Endothelial cell of umbilical vein (primary cell): Measurements from ENCODE around the gene PHOX2A. TPM values are rescaled to one million over a fixed set of nuclear protein-coding genes. Genes with fewer than 3 reads are reported as not detected.

Experiments
- BruUV-seq: library from RNA; stranded (reverse); fragments of 400-500 nt; replicated peaks from 2 replicates; lab custom pipeline; 2021; lab: Mats Ljungman, UMichigan
- CTCF ChIA-PET: fragments of 300-600, 350-600 bp; sonication (Branson Sonifier 250); formaldehyde crosslinking; loops from one replicate; lab custom pipeline; 2021; ENCODE audit warnings: antibody characterized with exemption, inconsistent platforms; lab: Charles Lee
- POLR2A ChIA-PET: fragments of 300-600, 350-600 bp; sonication (Branson Sonifier 250); formaldehyde crosslinking; loops from one replicate; lab custom pipeline; 2021; ENCODE audit warnings: antibody characterized with exemption, inconsistent platforms; lab: Charles Lee
- DNase-seq: peaks from one replicate; pipeline ENCODE4 v3.0.0-alpha.2; 2011; ENCODE audit warnings: low read depth, low spot score
- FAIRE-seq: peaks from 2 replicates; lab custom pipeline; 2011; peaks lifted over from hg19 to GRCh38; lab: Jason Lieb, UNC
- H2AFZ ChIP-seq: 2 replicates; pipeline ENCODE4 v1.6.0; 2012; ENCODE audit warnings: low read depth, low read length, control low read depth, inconsistent platforms
- H3K27ac ChIP-seq: 2 replicates; pipeline ENCODE4 v1.5.1; 2011; ENCODE audit warnings: low read depth, mild to moderate bottlenecking, control low read depth, low read length, moderate library complexity; ENCODE audit not compliant: insufficient read depth
- H3K27me3 ChIP-seq, 2 experiments: 2 replicates each; pipeline versions ENCODE4 v1.6.0 to v1.6.1; 2011; ENCODE audit warnings: low read length in 2 of 2, mixed read lengths in 1 of 2; ENCODE audit not compliant: control insufficient read depth in 2 of 2, insufficient read depth in 2 of 2
- H3K36me3 ChIP-seq, 2 experiments: 2 replicates in 1 of 2; 3 replicates in 1 of 2; pipeline ENCODE4 v1.5.1; 2011; ENCODE audit warnings: low read length in 2 of 2, mild to moderate bottlenecking in 1 of 2, moderate library complexity in 1 of 2; ENCODE audit not compliant: control insufficient read depth in 2 of 2, insufficient read depth in 2 of 2; ENCODE audit errors: extremely low read depth in 1 of 2
- H3K4me1 ChIP-seq: 3 replicates; pipeline ENCODE4 v1.5.1; 2011; ENCODE audit warnings: mild to moderate bottlenecking, low read length; ENCODE audit not compliant: control insufficient read depth, insufficient read depth; ENCODE audit errors: extremely low read depth
- H3K4me2 ChIP-seq: 2 replicates; pipeline ENCODE4 v1.6.1; 2011; ENCODE audit warnings: low read length, control low read depth, mixed read lengths; ENCODE audit not compliant: insufficient read depth
- H3K4me3 ChIP-seq, 3 experiments: fragments of 200-600 bp in 1 of 3; sonication (generic), shearing (Covaris generic) in 1 of 3; replicated peaks in 1 of 3; 2 replicates each; pipeline ENCODE4 v1.5.1; 2011 to 2016; ENCODE audit warnings: control low read depth in 3 of 3, low read length in 3 of 3, mild to moderate bottlenecking in 2 of 3, inconsistent platforms in 1 of 3, low read depth in 1 of 3, moderate library complexity in 1 of 3; ENCODE audit not compliant: insufficient read depth in 1 of 3
- H3K79me2 ChIP-seq: 2 replicates; pipeline ENCODE4 v1.6.0; 2012; ENCODE audit warnings: low read length, inconsistent platforms; ENCODE audit not compliant: control insufficient read depth, insufficient read depth
- H3K9ac ChIP-seq: replicated peaks from 2 replicates; pipeline ENCODE3; 2011; ENCODE audit warnings: low read length, control low read depth; ENCODE audit not compliant: insufficient read depth; ENCODE audit errors: extremely low read depth
- H3K9me1 ChIP-seq: replicated peaks from 3 replicates; pipeline ENCODE4 v1.6.0; 2011; ENCODE audit warnings: mild to moderate bottlenecking, low read length; ENCODE audit not compliant: control insufficient read depth, insufficient read depth; ENCODE audit errors: extremely low read depth
- H3K9me3 ChIP-seq: replicated peaks from 2 replicates; pipeline ENCODE4 v1.5.1; 2012; ENCODE audit warnings: low read length, inconsistent platforms; ENCODE audit not compliant: control insufficient read depth, insufficient read depth
- H4K20me1 ChIP-seq: replicated peaks from 2 replicates; pipeline ENCODE3; 2011; ENCODE audit warnings: mild to moderate bottlenecking, low read length; ENCODE audit not compliant: control insufficient read depth, insufficient read depth; ENCODE audit errors: extremely low read depth
- EZH2 ChIP-seq: IDR thresholded peaks from 2 replicates; pipeline ENCODE4 v1.6.1; 2012; ENCODE audit warnings: borderline replicate concordance, low read depth, mild to moderate bottlenecking, moderate library complexity, low read length, inconsistent platforms; ENCODE audit not compliant: severe bottlenecking
- FOS ChIP-seq: IDR thresholded peaks from 2 replicates; pipeline ENCODE4 v1.6.1; 2011; ENCODE audit warnings: mild to moderate bottlenecking, low read length, moderate library complexity, borderline replicate concordance; ENCODE audit not compliant: insufficient read depth
- GATA2 ChIP-seq: IDR thresholded peaks from 2 replicates; pipeline ENCODE4 v1.7.0; 2011; ENCODE audit warnings: low read depth, mild to moderate bottlenecking, moderate library complexity, mixed read lengths, low read length; ENCODE audit not compliant: insufficient read length, insufficient read depth
- JUN ChIP-seq: IDR thresholded peaks from 2 replicates; pipeline ENCODE4 v1.6.1; 2011; ENCODE audit warnings: borderline replicate concordance, low read depth; ENCODE audit not compliant: insufficient read length, insufficient read depth
- MYC ChIP-seq: IDR thresholded peaks from one replicate; pipeline ENCODE4 v1.6.1; 2011; ENCODE audit warnings: mild to moderate bottlenecking, low read depth, low read length
- POLR2A ChIP-seq: IDR thresholded peaks from 2 replicates; pipeline ENCODE4 v1.6.1; 2012; ENCODE audit warnings: low read depth, mild to moderate bottlenecking, control low read depth, low read length
- POLR2AphosphoS5 ChIP-seq: IDR thresholded peaks from 2 replicates; pipeline ENCODE4 v1.6.1; 2012; ENCODE audit warnings: low read depth, mild to moderate bottlenecking, control low read depth, low read length, moderate library complexity; ENCODE audit not compliant: insufficient read depth
- dilution Hi-C: fragments of 300-500 bp; cut with MboI; formaldehyde crosslinking; loops from one replicate; pipeline ENCODE4 v1.15.0; 2019; ENCODE audit warnings: low sequenced_read_pairs; ENCODE audit not compliant: extremely low pct_ligation_motif_present
- intact Hi-C: fragments of 100-400 bp; cut with micrococcal nuclease; formaldehyde crosslinking; loops from one replicate; pipeline ENCODE4 v1.10.0; 2022
- polyA plus RNA-seq, 4 experiments: library from polyadenylated mRNA; depleted of rRNA in 3 of 4; stranded (reverse) in 3 of 4; unstranded in 1 of 4; fragments of >200 nt; gene quantifications; 2 replicates each; pipeline versions ENCODE4 v1.2.1 to v1.2.3, GENCODE V29; 2011 to 2012; ENCODE audit warnings: missing spikeins in 1 of 4
- total RNA-seq: library from RNA; stranded (reverse); gene quantifications from 2 replicates; pipeline ENCODE4 v1.2.3, GENCODE V29; 2021
- TF ChIP-seq, protein P1 (sequence below): IDR thresholded peaks from 2 replicates; pipeline ENCODE4 v1.6.1; 2011; ENCODE audit not compliant: insufficient read depth, insufficient read length
- TF ChIP-seq, protein P2 (sequence below), 2 donors: IDR thresholded peaks; 1 replicate in 1 of 2; 2 replicates in 1 of 2; pipeline ENCODE4 v1.5.1; 2011; ENCODE audit warnings: low read length in 2 of 2, mild to moderate bottlenecking in 2 of 2, moderate library complexity in 2 of 2, control low read depth in 1 of 2, inconsistent platforms in 1 of 2, low read depth in 1 of 2; ENCODE audit not compliant: insufficient read depth in 1 of 2; ENCODE audit errors: extremely low read depth in 1 of 2

PHOX2A gene
- total and polyA plus RNA-seq, 2 donors (not counting 3 experiments of a cell fraction or from before 2014, with no cell fraction given): not detected

DNA sequence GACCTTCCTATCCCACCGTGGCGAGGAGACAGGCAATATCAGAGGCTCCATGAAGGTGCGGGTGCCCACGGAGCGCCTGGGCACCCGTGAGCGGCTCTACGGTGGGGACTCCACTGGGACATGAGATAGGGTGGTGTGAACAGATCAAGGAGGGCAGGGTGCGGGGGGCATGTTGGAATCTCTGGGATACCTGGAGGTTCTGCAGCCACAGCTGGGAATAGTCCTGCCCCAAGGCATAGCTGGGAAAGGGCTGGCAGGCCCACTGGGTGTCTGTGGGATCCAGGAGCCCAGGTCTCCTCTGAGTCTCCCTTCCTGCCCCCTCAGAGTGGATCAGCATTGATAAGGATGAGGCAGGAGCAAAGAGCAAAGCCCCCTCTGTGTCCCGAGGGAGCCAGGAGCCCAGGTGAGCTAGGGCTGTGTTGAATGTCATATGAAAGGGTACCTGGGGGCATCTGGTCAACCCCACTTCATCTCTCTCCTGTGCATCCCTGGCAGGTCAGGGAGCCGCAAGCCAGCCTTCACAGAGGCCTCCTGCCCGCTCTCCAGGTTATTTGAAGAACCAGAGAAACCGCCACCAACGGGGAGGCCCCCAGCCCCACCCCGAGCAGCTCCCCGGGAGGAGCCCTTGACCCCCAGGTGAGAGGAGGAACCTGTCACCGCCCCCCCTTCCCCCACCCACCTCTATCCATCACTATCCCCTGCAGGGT, 8.5 kb downstream of the PHOX2A start:
- ChIA-PET CTCF (interaction anchor here (0.6 to 3.8 kb wide), 8 partner anchors 11 to 210 kb away, joined by 3 to 38 read pairs (median 5); partner anchors contain the start of gene INPPL1), POLR2A (interaction anchor here (0.7 to 1.4 kb wide), 2 partner anchors 8 to 448 kb away, joined by 4 to 12 read pairs; no protein-coding TSS in a partner anchor)
- no peak for FAIRE-seq
- dilution Hi-C loops: no loop called here
- H3K36me3 ChIP-seq: peaks cover 16 to 63% of the 10 kb centered on the region in 2 experiments
- TF ChIP-seq EZH2 (no peak), JUN (no peak), POLR2A (no peak), MYC (no peak), GATA2 (no peak)
- TF ChIP-seq, protein P1, sequence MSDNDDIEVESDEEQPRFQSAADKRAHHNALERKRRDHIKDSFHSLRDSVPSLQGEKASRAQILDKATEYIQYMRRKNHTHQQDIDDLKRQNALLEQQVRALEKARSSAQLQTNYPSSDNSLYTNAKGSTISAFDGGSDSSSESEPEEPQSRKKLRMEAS: no peak
- H3K4me2 ChIP-seq: no peak overlapping the region
- peaks cover 10 to 18% of the 10 kb centered on the region in 2 experiments for H3K27me3 ChIP-seq
- H3K27ac ChIP-seq: no peak overlapping the region
- H3K79me2 ChIP-seq: no peaks in the 10 kb centered on the region
- no peaks in the 10 kb centered on the region for H3K9me1 ChIP-seq
- DNase-seq: no peak
- no peaks in the 10 kb centered on the region for H3K9me3 ChIP-seq
- peaks cover 12% of the 10 kb centered on the region for H3K4me1 ChIP-seq
- H2AFZ ChIP-seq: no peak overlapping the region
- no peaks in the 10 kb centered on the region for H4K20me1 ChIP-seq
- no TSS peak for BruUV-seq
- intact Hi-C loops: no loop called here
- H3K4me3 ChIP-seq: no peak overlapping the region
- no peak overlapping the region for H3K9ac ChIP-seq

DNA sequence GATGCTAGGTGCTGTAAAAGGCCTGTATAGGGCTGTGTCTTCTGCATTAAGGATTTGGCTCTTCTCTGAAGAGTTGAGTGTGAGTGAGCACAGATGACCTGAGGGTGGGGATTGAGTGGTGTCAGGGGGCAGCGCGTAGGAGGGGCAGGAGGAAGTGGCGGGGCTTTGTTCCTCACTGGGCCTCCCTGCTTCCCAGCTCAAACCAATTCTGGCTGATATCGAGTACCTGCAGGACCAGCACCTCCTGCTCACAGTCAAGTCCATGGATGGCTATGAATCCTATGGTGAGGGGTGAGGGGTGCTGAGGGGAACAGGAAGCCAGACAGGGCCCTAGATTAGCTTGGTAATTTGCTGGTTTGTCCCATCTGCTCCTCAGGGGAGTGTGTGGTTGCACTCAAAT, 9.1 kb downstream of the PHOX2A start:
- H3K79me2 ChIP-seq: no peaks in the 10 kb centered on the region
- peaks cover 17 to 68% of the 10 kb centered on the region in 2 experiments for H3K36me3 ChIP-seq
- FAIRE-seq (no peak), DNase-seq (no peak)
- no peaks in the 10 kb centered on the region for H3K9me1 ChIP-seq
- intact Hi-C loops: no loop called here
- peaks cover 8% of the 10 kb centered on the region for H3K4me1 ChIP-seq
- no peak overlapping the region for H3K4me3 ChIP-seq
- BruUV-seq: no TSS peak
- H3K4me2 ChIP-seq: no peak overlapping the region
- no peaks in the 10 kb centered on the region for H3K9me3 ChIP-seq
- TF ChIP-seq FOS: no peak
- no peak for TF ChIP-seq EZH2
- TF ChIP-seq GATA2: no peak
- no peak for TF ChIP-seq MYC
- no peak for TF ChIP-seq POLR2A
- TF ChIP-seq, protein P1: no peak
- TF ChIP-seq, protein P2, sequence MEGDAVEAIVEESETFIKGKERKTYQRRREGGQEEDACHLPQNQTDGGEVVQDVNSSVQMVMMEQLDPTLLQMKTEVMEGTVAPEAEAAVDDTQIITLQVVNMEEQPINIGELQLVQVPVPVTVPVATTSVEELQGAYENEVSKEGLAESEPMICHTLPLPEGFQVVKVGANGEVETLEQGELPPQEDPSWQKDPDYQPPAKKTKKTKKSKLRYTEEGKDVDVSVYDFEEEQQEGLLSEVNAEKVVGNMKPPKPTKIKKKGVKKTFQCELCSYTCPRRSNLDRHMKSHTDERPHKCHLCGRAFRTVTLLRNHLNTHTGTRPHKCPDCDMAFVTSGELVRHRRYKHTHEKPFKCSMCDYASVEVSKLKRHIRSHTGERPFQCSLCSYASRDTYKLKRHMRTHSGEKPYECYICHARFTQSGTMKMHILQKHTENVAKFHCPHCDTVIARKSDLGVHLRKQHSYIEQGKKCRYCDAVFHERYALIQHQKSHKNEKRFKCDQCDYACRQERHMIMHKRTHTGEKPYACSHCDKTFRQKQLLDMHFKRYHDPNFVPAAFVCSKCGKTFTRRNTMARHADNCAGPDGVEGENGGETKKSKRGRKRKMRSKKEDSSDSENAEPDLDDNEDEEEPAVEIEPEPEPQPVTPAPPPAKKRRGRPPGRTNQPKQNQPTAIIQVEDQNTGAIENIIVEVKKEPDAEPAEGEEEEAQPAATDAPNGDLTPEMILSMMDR (IDR thresholded peaks at IDR 0.05; ENCODE audit: extremely low read depth in 1 of 2, insufficient read depth in 1 of 2, low read depth in 1 of 2, low read length in 2 of 2): no peak
- no peak for TF ChIP-seq JUN
- TF ChIP-seq POLR2AphosphoS5: no peak
- no peak overlapping the region for H2AFZ ChIP-seq
- POLR2A ChIA-PET: no interaction called here
- peaks cover 4 to 12% of the 10 kb centered on the region in 2 experiments for H3K27me3 ChIP-seq
- CTCF ChIA-PET: interaction anchor here (1.2 to 1.5 kb wide), 2 partner anchors 11 to 210 kb away, joined by 4 to 8 read pairs; no protein-coding TSS in a partner anchor
- no peak overlapping the region for H3K27ac ChIP-seq
- H4K20me1 ChIP-seq: no peaks in the 10 kb centered on the region
- dilution Hi-C loops: no loop called here
- no peak overlapping the region for H3K9ac ChIP-seq
